ENCODE results near the gene EIF5A.
A peak's percentile ranks its signal among the peaks of the same experiment; 100 is the strongest.

EIF5A gene

GRCh38 chr17:7354262-7354843, 46.9 kb downstream of the EIF5A start:
- DNase-seq (ENCODE audit: low read depth in 2 of 3, low spot score in 2 of 3), result no peak

GRCh38 chr17:7355053-7355452, 47.6 kb downstream of the EIF5A start, which contains the start of gene TMEM95:
TMEM95 (plus strand) TSS chr17:7355156; CDS start chr17:7355205, 49 bp downstream.
- DNase-seq (ENCODE audit: low read depth in 2 of 3, low spot score in 2 of 3), result no peak

DNA sequence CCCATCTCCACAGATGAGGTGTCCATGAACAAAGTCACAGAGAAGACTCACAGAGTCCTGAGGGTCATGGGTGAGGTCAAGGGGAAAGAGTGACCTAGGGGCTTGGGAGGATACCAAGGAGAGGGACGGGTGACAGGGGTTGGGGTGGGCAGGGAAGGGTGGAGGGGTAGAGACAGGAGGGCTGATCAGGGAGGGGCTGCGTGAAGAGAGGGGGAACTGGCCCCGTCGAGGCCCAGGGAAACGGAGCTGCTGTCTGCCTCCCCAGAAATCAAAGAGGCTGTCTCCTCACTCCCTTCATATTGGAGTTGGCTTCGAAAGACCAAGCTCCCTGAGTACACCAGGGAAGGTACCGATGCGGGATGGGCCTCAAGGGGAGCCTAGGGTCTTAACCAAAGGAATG, 48.1 kb downstream of the EIF5A start:
- no peak for DNase-seq (ENCODE audit: low read depth in 2 of 3, low spot score in 2 of 3)

GRCh38 chr17:7356072-7356549, 48.7 kb downstream of the EIF5A start:
- DNase-seq (ENCODE audit: low read depth in 2 of 3, low spot score in 2 of 3), result peak; percentile 67 to 73 (median 70)

DNA sequence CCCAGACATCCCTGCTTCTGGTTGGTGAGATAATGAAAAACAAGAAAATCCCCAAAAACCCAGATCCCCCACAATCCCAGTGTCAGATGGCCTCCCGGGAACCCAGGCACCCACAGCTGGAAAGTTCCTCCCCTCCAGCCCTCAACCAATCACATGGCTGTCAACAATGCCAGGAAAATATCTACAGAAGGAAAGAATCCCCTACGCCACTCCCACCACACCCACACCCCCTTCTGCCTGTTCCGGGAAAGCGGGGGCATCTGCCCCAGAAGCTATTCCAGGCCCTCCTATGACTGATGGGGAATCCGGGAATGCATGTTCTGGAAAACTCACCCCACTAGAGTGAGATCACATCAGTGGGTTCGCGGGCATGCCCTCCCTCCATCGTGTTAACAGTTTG, 49.3 kb downstream of the EIF5A start:
- DNase-seq (ENCODE audit: low read depth in 2 of 3, low spot score in 2 of 3), result no peak

GRCh38 chr17:7357381-7357780, 50.0 kb downstream of the EIF5A start:
- DNase-seq (ENCODE audit: low read depth in 2 of 3, low spot score in 2 of 3), result no peak

DNA sequence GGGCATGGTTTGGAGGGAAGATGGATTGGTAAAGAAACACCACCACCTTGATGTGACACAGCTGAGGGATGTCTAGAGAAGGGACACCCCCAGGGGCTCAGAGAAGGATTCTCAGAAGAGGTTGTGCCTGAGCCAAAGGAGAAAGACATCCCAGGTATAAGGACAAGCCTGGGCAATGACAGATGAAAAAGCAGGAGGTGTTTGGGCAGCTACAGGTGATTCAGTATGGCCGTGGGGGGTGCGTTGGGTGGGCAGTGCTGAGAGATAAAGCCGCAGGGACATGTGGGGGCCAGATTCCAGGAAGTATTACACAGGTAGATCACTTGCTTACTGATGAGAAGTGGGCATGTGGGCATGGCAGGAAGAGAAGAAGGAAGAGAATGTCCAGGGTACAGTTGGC, 54.5 kb downstream of the EIF5A start:
- no peak for DNase-seq (ENCODE audit: low read depth in 2 of 3, low spot score in 2 of 3)
